ENCODE data around the gene DNM3.

DNM3 gene

DNA sequence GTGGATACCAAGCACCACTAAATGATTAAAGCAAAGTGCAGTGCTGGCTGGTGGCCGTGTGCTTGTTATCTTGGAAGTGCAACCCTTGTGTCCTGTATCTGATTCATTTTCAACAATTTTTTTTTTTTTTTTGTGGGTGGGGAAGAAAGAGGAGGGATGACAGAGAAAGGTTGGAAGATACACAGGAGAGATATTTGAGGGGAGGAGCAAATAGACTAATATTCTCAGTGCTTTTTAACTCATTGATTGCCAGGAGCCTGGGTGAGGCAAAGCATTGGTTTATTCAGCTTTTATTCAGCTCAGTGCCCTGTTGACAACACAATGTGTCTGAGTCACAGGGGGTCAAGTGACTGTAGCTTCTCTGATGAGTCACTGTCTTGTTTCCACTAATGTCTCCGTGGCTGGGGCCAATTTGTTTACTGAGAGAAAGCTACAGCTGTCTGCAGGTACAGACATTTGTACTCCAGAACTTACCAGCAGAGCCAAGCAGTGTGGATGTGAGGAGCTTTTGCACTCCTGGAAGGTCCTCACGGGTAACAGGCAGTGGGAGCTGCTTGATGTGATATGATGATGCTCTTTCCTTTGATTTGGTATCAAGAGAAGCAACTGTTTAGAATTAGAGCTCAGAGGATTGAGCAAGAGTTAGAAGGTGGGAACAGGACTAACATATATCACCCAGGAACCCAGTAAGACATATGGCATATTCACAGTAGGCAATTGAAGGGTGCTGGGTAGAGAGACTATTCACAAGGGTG lies 23.6 kb upstream of the DNM3 start:
- FAIRE-seq, result no peak
- TF ChIP-seq, protein P1, sequence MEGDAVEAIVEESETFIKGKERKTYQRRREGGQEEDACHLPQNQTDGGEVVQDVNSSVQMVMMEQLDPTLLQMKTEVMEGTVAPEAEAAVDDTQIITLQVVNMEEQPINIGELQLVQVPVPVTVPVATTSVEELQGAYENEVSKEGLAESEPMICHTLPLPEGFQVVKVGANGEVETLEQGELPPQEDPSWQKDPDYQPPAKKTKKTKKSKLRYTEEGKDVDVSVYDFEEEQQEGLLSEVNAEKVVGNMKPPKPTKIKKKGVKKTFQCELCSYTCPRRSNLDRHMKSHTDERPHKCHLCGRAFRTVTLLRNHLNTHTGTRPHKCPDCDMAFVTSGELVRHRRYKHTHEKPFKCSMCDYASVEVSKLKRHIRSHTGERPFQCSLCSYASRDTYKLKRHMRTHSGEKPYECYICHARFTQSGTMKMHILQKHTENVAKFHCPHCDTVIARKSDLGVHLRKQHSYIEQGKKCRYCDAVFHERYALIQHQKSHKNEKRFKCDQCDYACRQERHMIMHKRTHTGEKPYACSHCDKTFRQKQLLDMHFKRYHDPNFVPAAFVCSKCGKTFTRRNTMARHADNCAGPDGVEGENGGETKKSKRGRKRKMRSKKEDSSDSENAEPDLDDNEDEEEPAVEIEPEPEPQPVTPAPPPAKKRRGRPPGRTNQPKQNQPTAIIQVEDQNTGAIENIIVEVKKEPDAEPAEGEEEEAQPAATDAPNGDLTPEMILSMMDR (IDR thresholded peaks at IDR 0.05; ENCODE audit: insufficient read depth, missing control alignments), result no peak
- DNase-seq (ENCODE audit: insufficient read length, low spot score), result no peak

DNA sequence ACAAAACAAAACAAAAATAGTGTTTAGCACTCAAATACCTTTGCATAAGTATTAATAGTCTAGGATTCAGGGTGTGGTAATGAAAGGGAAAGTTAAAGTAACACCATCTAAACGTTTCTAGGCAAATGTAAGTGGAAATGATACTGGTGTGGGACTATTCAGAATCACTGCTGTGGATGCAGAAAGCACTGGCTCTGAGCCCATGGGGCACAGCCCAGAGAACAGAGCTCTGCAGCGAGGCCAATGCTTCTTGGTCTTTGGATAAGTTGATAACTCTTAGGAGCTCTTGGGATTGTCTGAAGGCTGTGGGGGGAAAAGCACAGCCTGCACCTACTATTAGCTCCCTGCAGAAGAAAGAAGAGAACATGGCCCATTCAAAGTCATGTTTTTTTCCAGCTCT lies 21.4 kb upstream of the DNM3 start:
- DNase-seq (ENCODE audit: insufficient read length, low spot score) (no peak), FAIRE-seq (no peak)
- TF ChIP-seq, protein P1 (IDR thresholded peaks at IDR 0.05; ENCODE audit: insufficient read depth, missing control alignments), result no peak

DNA sequence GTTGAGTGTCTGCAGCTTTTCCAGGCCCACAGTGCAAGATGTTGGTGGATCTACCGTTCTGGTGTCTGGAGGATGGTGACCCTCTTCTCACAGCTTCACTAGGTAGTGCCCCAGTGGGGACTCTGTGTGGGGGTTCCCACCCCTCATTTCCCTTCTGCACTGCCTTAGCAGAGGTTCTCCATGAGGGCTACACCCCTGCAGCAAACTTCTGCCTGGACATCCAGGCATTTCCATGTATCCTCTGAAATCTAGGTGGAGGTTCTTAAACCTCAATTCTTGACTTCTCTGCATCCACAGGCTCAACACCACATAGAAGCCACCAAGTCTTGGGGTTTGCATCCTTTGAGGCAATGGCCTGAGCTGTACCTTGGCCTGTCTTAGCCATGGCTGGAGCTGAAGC lies 14.3 kb upstream of the DNM3 start:
- DNase-seq (ENCODE audit: insufficient read length, low spot score), result no peak
- TF ChIP-seq, protein P1 (IDR thresholded peaks at IDR 0.05; ENCODE audit: insufficient read depth, missing control alignments), result no peak
- no peak for FAIRE-seq

DNA sequence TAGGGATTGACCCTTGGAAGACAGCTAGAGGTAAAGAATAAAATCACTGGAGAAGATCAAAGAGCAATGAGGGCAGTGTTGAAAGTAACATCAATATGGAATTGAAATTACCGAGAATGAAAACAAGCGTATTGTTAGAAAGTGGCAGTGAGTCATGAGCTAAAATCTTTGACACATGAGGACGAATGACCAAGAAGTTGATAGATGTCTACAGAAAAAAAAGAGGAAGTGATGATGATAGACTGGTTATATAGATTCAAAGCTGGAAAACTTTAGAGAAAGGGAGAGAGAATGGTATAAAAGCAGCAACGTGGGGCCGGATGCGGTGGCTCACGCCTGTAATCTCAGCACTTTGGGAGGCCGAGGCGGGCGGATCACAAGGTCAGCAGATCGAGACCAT lies 12.5 kb upstream of the DNM3 start:
- DNase-seq (ENCODE audit: insufficient read length, low spot score) (no peak), FAIRE-seq (no peak)
- TF ChIP-seq, protein P1 (IDR thresholded peaks at IDR 0.05; ENCODE audit: insufficient read depth, missing control alignments), result no peak

DNA sequence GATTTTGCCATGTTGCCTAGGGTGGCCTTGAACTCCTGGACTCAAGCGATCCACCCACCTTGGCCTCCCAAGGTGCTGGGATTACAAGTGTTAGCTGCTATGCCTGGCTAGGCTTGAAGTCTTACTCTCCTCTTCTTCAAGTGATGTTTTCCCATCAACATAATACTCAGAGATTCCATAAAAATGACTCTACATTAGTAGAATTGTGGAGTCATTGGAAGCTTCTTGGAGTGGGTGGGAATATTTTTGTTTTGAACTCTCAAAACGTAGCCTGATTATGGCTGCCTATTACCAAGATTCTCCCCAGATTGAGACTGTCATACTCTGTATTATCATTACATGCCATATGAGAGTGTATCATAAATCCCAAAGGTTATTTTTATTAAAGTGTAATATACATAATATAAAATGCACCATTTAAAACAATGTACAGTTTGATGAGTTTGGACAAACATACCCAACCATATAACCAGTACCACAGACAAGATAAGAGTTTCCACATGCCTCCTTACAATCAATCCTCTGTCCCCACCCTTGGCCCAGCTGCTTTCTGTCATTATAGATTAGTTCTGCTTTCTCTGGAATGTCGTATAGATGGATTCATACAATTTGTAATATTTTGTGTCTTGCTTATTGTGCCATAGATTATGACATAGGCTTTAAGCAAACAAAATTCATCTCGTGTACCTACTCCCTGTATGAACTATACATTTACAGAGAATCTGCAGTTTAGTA lies 8.0 kb upstream of the DNM3 start:
- no peak for DNase-seq (ENCODE audit: insufficient read length, low spot score)
- TF ChIP-seq, protein P1 (IDR thresholded peaks at IDR 0.05; ENCODE audit: insufficient read depth, missing control alignments), result no peak
- no peak for FAIRE-seq

DNA sequence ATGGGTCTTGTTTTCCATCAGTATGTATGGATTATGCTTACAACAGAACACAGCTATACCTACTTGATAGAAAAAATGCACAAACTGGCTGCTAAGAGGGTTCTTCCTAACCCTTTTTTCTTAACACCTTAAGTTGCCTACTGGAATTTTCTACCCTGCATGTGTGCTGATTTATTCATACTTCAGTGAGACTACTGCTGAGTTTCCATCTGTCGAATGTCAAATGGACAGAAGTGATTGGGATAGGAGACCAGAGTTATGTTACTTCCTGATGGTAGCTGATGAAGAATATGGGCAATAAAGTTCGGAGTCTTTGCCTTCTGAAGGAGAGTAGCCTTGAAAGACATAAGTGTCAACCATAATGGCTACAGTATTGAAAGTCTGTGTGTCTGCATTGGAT lies 6.5 kb upstream of the DNM3 start:
- TF ChIP-seq, protein P1 (IDR thresholded peaks at IDR 0.05; ENCODE audit: insufficient read depth, missing control alignments), result no peak
- no peak for FAIRE-seq
- DNase-seq (ENCODE audit: insufficient read length, low spot score), result no peak

DNA sequence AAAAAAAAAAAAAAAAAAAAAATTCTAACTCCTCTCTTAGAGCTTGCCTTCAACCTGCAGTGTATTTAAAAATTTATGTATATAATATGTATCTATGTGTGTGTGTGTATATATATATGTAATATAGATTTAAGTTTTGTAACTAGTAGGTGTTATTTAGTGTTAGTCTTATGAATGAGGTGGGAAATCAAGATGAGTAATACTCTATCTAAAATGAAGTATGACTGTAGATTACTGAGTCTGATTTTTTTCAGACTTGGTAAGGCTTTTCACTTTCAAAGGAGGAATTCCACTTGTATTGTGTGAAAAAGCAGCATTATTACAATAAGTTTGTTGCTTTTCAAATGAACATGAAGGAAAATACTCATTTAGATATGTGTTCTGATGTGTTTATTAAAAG lies 5.4 kb upstream of the DNM3 start:
- FAIRE-seq, result no peak
- TF ChIP-seq, protein P1 (IDR thresholded peaks at IDR 0.05; ENCODE audit: insufficient read depth, missing control alignments), result no peak

More for the DNA sequence above, 5.4 kb upstream of the DNM3 start:
- DNase-seq (ENCODE audit: insufficient read length, low spot score), result no peak

Data from D721Med (cell line).